ENCODE results near the gene RFC1.

GRCh38 chr4:39407584-39407885 lies 41.4 kb upstream of the RFC1 start:
- TF ChIP-seq POLR2A (IDR thresholded peaks at IDR 0.05) (no peak), CTCF (IDR thresholded peaks at IDR 0.05) (no peak)
